ENCODE measurements around the gene ILK.

DNA sequence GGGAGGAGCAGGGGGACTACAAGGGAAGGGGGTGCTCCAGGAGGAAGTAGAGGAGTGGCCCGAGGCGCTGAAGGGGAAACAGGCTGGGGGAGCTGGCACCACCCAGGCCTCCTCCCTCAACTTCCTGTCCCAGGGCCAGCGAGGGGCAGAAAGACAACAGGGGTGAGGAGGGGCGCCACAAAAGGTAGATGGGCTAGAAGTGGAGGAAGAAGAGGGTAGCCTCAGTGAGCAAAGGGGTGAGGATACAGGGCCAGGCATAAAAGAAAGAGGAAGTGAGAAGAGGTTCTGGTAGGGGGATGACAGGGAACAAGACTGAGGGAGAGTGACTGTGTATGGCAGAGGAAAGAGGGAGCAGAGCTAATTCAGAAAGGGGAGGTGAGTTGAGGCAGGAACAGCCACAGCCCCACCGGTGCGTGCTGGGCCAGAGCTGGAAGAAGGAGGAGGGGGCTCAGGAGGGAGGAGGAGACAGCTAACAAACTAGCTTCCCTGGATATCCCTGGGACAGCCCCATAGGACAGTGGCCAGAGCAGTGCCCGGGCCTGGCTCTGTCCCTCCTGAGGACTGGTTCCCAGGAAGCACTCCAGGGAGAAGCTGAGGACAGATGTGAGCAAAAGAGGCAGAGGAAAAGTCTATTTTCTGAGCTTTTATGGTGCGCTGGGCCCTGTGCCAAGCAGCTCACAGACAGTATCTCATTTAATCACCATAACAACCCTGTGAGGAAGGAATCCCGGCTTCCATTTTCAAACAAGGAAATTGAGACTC is 43.5 kb downstream of the ILK start:
- TF ChIP-seq, protein P1, sequence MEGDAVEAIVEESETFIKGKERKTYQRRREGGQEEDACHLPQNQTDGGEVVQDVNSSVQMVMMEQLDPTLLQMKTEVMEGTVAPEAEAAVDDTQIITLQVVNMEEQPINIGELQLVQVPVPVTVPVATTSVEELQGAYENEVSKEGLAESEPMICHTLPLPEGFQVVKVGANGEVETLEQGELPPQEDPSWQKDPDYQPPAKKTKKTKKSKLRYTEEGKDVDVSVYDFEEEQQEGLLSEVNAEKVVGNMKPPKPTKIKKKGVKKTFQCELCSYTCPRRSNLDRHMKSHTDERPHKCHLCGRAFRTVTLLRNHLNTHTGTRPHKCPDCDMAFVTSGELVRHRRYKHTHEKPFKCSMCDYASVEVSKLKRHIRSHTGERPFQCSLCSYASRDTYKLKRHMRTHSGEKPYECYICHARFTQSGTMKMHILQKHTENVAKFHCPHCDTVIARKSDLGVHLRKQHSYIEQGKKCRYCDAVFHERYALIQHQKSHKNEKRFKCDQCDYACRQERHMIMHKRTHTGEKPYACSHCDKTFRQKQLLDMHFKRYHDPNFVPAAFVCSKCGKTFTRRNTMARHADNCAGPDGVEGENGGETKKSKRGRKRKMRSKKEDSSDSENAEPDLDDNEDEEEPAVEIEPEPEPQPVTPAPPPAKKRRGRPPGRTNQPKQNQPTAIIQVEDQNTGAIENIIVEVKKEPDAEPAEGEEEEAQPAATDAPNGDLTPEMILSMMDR (IDR thresholded peaks at IDR 0.05; ENCODE audit: extremely low read depth in 1 of 2, insufficient read depth in 1 of 2, low read depth in 1 of 2, low read length in 2 of 2): no peak
- no peak for TF ChIP-seq POLR2AphosphoS5 (IDR thresholded peaks at IDR 0.05; ENCODE audit: insufficient read depth, low read depth, low read length)

Measured in endothelial cell of umbilical vein (primary cell).